Activated B cell treated with CpG ODN at 0.5 μM for 24 hours (primary cell): ENCODE measurements around the gene CORO6. TPM values are rescaled to one million over a fixed set of nuclear protein-coding genes. Genes with fewer than 3 reads are reported as not detected.

Experiments
- ATAC-seq: fragments of 200-7000 bp; cut with Tn5 transposase; one replicate; pipeline ENCODE4 v1.10.0; 2021; ENCODE audit warnings: low read depth, mild to moderate bottlenecking, moderate library complexity
- CTCF ChIA-PET: fragments of 350-600 bp; sonication (Branson Sonifier 250); formaldehyde crosslinking; loops from one replicate; lab custom pipeline; 2021; ENCODE audit warnings: antibody characterized with exemption; lab: Charles Lee
- POLR2A ChIA-PET: fragments of 350-600 bp; sonication (Branson Sonifier 250); formaldehyde crosslinking; loops from one replicate; lab custom pipeline; 2021; ENCODE audit warnings: antibody characterized with exemption; lab: Charles Lee
- DNase-seq: peaks from one replicate; pipeline ENCODE4 v3.0.0; 2022
- H3K27ac Mint-ChIP-seq: one replicate; pipeline ENCODE4 v1.8.0; 2020; ENCODE audit warnings: mixed read lengths
- H3K27me3 Mint-ChIP-seq: one replicate; pipeline ENCODE4 v1.8.0; 2021; ENCODE audit warnings: mixed read lengths
- H3K36me3 Mint-ChIP-seq: one replicate; pipeline ENCODE4 v1.8.0; 2021; ENCODE audit warnings: low read depth, mixed read lengths
- H3K4me1 Mint-ChIP-seq: one replicate; pipeline ENCODE4 v1.8.0; 2021; ENCODE audit warnings: mixed read lengths
- H3K4me3 Mint-ChIP-seq: one replicate; pipeline ENCODE4 v1.8.0; 2020; ENCODE audit warnings: mild to moderate bottlenecking, mixed read lengths
- H3K9me3 Mint-ChIP-seq: one replicate; pipeline ENCODE4 v1.8.0; 2020; ENCODE audit warnings: mixed read lengths
- intact Hi-C: fragments of 100-400 bp; cut with micrococcal nuclease; formaldehyde crosslinking; loops from one replicate; pipeline ENCODE4 v1.15.1; 2024
- total RNA-seq: library from RNA; stranded (reverse); gene quantifications from 2 replicates; pipeline ENCODE4 v1.2.3, GENCODE V29; 2022
- TF ChIP-seq, protein P1 (sequence below): fragments of 200-600 bp; IDR thresholded peaks from one replicate; pipeline ENCODE4 v1.8.0; 2022; ENCODE audit warnings: antibody characterized with exemption, mild to moderate bottlenecking

Gene CORO6
- total RNA-seq, 1 donor from 2014 or later = 4.1 TPM

DNA sequence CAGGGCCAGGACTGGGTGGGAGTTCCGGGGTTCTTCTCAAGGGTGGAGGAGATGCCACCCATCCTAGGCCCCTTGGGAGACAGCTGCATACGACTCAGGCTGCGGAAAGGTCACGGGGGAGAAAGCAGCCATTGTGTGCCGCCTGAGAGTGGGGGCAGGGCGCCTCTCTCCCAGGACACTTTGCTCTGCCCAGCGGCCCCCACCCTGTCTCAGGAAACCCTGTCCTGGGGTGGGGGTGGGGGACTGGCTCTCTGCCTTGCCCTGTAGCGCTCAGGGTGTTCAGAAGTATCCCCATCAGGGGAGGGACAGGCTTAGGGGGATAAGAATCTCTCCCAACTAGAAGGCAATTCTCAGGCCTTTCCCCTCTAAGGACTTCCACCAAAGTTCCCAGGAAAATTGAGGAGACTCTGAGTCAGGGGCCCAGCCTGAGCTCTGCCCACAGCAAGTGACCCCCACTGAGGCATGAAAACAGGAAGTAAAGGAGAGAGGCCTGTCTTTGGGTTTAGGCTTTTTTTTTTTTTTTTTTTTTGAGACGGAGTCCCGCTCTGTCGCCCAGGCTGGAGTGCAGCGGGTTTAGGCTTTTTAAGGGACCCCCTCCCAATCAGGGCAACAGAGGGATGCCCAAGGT is 38.1 kb downstream of the CORO6 start:
- peak overlapping the region; percentile 71 for H3K27ac Mint-ChIP-seq
- no peaks in the 10 kb centered on the region for H3K9me3 Mint-ChIP-seq
- POLR2A ChIA-PET = interaction anchor here (0.7 to 1.1 kb wide), 3 partner anchors 16 to 33 kb away, joined by 3 to 4 read pairs (median 3); partner anchors contain the start of gene TP53I13
- DNase-seq (no peak), ATAC-seq (no peak)
- intact Hi-C loops = loop anchor here (5.0 kb wide), 1 partner anchor 1238 kb away; the partner anchor contains the start of gene CRLF3
- CTCF ChIA-PET = interaction anchor here (0.7 to 3.0 kb wide), 4 partner anchors 8 to 33 kb away, joined by 4 to 12 read pairs (median 5); partner anchors contain the start of genes ABHD15 and ANKRD13B
- TF ChIP-seq, protein P1, sequence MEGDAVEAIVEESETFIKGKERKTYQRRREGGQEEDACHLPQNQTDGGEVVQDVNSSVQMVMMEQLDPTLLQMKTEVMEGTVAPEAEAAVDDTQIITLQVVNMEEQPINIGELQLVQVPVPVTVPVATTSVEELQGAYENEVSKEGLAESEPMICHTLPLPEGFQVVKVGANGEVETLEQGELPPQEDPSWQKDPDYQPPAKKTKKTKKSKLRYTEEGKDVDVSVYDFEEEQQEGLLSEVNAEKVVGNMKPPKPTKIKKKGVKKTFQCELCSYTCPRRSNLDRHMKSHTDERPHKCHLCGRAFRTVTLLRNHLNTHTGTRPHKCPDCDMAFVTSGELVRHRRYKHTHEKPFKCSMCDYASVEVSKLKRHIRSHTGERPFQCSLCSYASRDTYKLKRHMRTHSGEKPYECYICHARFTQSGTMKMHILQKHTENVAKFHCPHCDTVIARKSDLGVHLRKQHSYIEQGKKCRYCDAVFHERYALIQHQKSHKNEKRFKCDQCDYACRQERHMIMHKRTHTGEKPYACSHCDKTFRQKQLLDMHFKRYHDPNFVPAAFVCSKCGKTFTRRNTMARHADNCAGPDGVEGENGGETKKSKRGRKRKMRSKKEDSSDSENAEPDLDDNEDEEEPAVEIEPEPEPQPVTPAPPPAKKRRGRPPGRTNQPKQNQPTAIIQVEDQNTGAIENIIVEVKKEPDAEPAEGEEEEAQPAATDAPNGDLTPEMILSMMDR = no peak
- H3K36me3 Mint-ChIP-seq = peaks cover 17% of the 10 kb centered on the region
- no peaks in the 10 kb centered on the region for H3K27me3 Mint-ChIP-seq
- H3K4me1 Mint-ChIP-seq = peaks cover 53% of the 10 kb centered on the region
- peak overlapping the region; percentile 44 for H3K4me3 Mint-ChIP-seq

DNA sequence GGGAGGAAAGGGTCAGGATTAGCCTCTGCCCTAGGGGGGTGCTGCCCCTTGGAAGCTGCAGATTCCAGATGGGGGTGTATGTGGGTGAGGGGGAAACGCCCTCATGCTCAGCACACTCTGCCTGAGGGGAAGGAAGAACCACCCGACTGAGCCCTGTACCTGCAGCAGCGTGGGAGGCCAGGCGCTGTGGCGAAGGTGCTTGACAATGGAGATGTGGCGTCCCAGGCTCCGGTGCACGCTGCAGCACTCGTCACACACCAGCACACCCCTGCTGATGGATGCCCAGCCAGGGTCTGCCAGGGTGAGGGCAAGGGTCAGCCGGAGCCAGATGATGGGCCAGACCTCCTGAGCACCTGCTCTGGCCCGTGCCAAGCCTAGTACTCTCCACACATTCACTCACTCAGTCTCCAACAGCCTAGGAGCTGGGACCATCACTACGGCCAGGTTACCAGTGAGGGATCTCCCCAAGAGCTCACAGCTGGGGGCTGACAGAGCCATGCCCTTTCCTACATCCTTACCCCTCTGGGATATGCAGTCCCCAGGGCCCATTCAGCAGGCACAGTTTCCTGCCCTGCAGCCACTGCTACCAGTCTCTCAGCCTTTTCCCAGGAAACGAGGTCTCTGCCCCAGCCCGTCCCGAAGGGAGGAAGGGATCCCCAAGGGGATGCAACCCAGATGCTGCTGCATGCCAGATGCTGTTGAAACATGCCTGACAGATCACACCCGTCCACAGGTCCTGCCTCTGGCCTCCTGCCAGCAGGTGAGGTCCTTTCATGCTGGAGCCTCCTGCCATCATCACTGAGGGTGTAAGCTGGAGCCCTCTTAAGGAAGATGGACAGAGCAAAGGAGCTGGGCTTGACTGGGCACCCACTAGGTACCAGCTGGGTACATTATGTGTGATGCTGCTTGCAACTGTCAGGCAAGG is 39.1 kb downstream of the CORO6 start:
- Mint-ChIP-seq H3K27ac (peak overlapping the region; percentile 71), H3K36me3 (peaks cover 25% of the 10 kb centered on the region), H3K4me1 (peaks cover 52% of the 10 kb centered on the region), H3K27me3 (no peaks in the 10 kb centered on the region), H3K9me3 (no peaks in the 10 kb centered on the region), H3K4me3 (no peak overlapping the region)
- ChIA-PET CTCF (interaction anchor here (1.7 to 1.8 kb wide), 2 partner anchors 9 to 17 kb away, joined by 4 to 5 read pairs; partner anchors contain the start of genes ABHD15 and ANKRD13B), POLR2A (interaction anchor here (1.1 kb wide), 1 partner anchor 34 kb away, joined by 4 read pairs; no protein-coding TSS in a partner anchor)
- ATAC-seq = no peak
- intact Hi-C loops = no loop called here
- TF ChIP-seq, protein P1 = no peak
- no peak for DNase-seq

DNA sequence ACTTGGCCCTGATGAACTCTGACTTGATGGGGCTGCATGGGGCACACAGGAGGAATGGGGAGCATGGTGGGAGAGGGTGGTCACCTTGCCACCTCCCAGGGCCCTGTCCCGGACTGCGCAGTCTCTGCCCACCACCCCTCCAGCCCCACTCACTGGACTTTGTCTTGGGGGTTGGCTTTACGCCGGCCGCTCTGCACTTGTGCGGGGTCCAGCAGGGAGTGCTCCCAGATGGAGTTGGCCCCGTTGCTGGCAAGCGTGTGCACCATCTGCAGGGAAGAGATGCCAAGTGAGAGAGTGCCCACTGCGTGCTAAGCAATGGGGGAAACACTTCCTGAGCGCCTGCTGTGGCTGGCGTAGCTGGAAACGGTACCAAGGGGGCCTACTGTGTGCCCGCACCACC is 39.9 kb downstream of the CORO6 start:
- H3K4me1 Mint-ChIP-seq = peaks cover 44% of the 10 kb centered on the region
- no peak overlapping the region for H3K27ac Mint-ChIP-seq
- H3K4me3 Mint-ChIP-seq = no peak overlapping the region
- CTCF ChIA-PET = interaction anchor here (1.8 to 9.0 kb wide), 2 partner anchors 10 to 16 kb away, joined by 5 to 70 read pairs; partner anchors contain the start of genes ABHD15 and ANKRD13B
- intact Hi-C loops = no loop called here
- H3K27me3 Mint-ChIP-seq = no peaks in the 10 kb centered on the region
- POLR2A ChIA-PET = interaction anchor here (5.1 kb wide), 1 partner anchor 9 kb away, joined by 32 read pairs; the partner anchor contains the start of gene ANKRD13B
- DNase-seq (no peak), ATAC-seq (no peak)
- H3K36me3 Mint-ChIP-seq = peaks cover 30% of the 10 kb centered on the region
- no peaks in the 10 kb centered on the region for H3K9me3 Mint-ChIP-seq
- TF ChIP-seq, protein P1 = no peak

DNA sequence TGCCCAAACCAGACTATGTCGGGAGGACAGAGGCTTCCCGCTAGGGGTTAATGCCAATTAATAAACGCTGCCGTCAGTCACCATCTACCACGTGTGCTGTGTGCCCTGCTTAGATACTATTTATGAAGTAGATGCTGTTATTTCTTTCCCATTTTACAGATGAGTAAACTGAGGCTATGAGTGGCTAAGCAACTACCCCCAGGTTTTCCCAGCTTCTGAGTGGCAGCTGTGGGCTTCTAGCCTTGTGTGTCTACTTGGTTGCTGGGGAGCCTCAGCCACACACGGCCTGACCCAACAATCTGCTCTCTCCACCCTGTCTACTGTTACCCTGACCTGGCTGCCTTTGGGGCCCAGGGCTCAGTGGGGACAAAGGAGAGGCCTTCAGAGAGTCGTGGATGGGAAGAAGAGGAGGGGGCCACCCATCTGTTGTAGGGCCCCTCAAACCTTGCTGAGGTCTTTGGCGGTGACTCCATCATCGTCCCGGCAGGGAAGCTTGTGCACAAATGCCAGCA is 40.4 kb downstream of the CORO6 start:
- ChIA-PET CTCF (interaction anchor here (2.0 to 9.0 kb wide), 3 partner anchors 10 to 35 kb away, joined by 8 to 70 read pairs (median 57); partner anchors contain the start of gene ANKRD13B), POLR2A (interaction anchor here (0.8 to 5.1 kb wide), 4 partner anchors 10 to 39 kb away, joined by 3 to 32 read pairs (median 3); partner anchors contain the start of genes ANKRD13B and TP53I13)
- H3K36me3 Mint-ChIP-seq = peaks cover 34% of the 10 kb centered on the region
- H3K4me1 Mint-ChIP-seq = peaks cover 40% of the 10 kb centered on the region
- no peak overlapping the region for H3K4me3 Mint-ChIP-seq
- no peaks in the 10 kb centered on the region for H3K27me3 Mint-ChIP-seq
- DNase-seq (no peak), ATAC-seq (no peak)
- H3K27ac Mint-ChIP-seq = no peak overlapping the region
- no peaks in the 10 kb centered on the region for H3K9me3 Mint-ChIP-seq
- TF ChIP-seq, protein P1 = no peak
- intact Hi-C loops = no loop called here
